HG03095 (cell line): ENCODE results near the gene RBL2.

Experiments
- ATAC-seq: cut with Tn5 transposase; IDR thresholded peaks from one replicate; pipeline ENCODE4 v1.9.1; 2021; ENCODE audit warnings: moderate library complexity; ENCODE audit not compliant: unreplicated experiment

Gene RBL2

DNA sequence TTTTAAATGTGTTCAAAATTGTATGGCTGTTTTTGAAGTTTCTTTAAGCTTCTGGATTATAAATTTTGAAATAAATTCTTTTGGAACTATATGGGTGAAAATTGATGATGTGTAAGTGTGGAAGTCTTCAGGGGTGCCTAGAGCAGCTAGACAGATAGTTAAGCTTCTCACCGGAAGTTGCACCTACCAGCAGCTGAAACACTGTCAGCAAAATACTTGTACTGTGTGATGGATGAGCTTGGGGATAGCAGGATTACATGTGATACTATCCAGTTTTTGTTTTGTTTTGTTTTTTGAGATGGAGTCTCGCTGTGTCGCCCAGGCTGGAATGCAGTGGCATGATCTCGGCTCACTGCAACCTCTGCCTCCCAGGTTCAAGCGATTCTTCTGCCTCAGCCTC is 19.7 kb downstream of the RBL2 start:
- ATAC-seq: no peak

DNA sequence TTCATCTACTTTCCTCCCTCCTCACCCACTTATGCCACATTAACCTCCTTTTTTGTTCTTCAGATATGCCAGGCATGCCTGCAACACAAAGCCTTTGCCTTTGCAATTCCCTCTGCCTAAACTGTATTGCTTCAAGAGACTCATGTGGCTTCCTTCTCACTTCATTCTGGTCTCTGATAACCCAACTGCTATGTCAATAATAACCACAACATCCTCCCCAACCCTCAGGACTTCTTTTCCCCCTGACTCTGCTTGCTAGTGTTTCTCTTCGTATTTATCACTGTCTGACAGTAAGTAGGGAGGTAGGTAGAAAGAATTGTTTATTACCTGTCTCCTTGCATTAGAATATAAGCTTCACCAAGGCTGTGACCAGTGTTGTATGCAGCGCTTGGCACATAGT is 22.4 kb downstream of the RBL2 start:
- no peak for ATAC-seq

DNA sequence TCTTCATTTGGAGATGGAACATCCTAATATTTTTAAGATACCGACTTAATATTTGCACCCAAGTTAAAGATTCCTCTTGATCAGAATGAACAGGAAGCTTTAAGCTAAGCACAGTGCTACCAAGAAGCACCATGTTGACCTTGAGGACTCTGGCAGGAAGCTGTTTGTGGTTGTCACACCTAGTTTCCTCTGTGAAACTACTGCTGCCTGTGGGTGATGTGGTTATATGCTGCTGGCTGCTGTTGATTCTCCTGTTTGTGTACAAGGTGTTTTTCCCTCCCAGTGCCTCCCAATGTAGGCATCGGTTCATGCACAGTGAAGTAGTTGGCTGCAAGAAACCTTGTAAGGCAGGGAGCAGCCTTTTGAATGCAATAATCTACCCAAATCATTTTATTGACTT is 23.4 kb downstream of the RBL2 start:
- peak; percentile 100 for ATAC-seq

DNA sequence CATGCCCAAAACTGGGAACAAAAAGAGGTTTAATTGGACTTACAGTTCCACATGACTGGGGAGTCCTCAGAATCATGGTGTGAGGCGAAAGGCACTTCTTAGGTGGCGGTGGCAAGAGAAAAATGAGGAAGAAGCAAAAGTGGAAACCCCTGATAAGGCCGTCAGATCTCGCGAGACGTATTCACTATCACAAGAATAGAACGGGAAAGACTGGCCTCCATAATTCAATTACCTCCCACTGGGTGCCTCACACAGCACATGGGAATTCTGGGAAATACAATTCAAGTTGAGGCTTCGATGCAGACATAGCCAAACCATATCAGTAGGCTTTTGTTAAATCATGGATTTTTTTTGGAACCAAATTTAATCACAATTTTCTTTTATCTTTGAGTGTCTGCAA is 24.4 kb downstream of the RBL2 start:
- ATAC-seq: no peak

DNA sequence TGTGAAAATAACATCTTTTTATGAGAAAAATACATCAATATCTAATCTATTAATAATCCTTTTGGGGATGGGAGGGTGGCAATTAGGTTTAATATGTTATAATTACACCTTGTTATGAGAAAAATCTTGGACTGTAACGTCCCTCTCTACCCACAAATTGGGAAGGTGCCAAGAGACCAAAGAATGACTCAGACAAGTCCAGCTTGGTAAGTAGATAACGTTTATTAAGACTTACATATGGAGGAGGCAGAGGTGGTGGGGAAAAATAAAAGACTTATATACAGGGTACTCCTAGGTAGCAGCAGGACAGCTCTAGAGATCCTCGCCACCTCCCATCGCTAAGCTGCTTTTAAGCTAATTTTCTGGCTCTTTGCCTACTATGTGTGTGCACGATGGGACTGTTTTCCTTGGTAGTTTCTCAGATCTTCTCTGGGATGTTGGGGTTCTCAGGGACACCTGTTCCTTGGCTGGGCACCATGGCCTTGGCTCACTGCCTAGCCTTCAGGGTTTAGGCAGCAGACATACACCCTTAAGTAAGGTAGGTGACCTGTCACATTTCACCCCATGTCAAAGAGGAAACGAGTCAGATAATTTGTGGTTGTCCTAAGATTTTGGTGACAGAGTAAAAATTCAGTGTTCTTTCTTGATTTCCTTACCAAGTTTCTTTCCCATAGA is 31.5 kb downstream of the RBL2 start:
- ATAC-seq: no peak

DNA sequence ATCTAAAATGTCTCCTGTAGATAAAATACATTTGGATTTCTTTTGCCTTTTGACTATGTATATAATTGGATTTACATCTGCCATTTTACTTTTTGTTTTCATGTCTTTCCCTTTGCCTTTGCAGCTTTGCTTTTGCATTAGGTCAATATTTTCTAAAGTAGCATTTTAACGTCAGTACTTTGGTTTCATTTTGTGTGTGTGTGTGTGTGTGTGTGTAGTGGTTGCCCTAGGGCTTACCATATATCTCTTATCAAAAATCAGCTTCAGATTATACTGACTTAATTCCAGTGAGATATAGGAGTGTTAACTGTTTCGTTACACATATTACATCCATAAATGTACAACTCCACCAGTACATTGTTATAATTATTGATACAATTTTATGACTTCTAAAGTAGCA is 42.6 kb downstream of the RBL2 start:
- ATAC-seq: no peak

DNA sequence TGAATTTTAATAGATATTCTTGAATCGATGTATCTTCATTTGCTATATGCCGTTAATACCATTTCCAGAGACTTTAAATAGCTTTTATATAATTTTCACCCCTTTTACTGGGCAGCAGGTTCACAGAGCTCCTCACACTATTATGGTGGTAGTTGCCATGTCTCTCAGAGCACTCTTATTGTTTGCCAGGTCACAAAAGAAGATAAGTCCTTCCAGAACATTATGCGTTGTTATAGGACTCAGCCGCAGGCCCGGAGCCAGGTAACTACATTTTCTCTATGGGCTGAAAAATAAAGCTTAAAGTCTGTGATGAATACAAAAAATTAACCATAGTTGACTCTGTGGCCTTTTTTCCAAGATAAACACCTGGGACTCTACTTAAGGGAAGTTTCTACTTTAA is 44.7 kb downstream of the RBL2 start:
- ATAC-seq: no peak

DNA sequence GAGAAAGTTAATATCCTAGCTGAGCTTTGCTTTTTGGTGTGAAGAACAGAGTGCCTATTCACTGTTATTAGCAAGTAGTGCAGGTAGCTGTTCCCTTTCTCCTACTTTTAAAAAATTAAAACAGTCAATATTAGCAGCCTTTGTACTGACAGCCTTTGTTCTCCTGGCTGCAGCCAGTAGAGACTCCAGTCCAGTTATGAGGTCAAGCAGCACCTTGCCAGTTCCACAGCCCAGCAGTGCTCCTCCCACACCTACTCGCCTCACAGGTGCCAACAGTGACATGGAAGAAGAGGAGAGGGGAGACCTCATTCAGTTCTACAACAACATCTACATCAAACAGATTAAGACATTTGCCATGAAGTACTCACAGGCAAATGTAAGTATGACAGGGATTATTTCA is 46.1 kb downstream of the RBL2 start:
- no peak for ATAC-seq

DNA sequence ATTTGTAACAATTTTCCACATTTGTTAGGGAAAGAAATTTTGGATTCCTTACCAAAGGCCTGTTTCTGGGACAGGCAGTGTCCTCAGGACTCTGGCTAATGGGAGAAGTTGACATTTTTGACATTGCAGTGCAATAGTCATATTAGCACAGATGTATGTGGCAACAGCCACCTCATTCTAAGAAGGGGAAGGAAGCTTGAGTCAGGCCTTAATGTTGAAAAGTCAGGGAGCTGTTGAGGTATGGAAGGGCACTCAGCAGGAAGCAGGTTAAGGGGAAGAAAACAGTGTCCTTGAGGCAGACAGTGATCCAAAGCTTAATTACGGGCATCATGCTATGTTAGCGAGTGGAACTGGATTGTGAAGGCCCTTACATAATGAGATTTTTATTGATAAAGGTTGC is 47.9 kb downstream of the RBL2 start:
- no peak for ATAC-seq

DNA sequence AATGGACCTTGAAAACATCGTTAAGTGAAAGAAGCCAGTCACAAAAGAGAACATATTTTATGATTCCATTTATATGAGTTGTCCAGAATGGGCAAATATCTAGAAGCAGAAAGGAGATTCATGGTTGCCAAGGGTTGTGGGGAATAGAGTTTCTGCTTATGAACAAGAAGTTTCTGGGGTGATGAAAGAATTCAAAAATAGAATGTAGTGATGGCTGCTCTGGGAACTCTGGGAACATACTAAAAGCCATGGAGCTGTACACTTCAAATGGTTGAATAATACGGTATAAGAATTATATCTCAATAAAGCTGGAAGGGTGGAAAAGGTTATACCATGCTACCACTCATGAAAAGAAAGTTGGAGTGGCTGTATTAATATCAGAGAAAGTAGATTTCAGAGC is 50.3 kb downstream of the RBL2 start:
- ATAC-seq: no peak

DNA sequence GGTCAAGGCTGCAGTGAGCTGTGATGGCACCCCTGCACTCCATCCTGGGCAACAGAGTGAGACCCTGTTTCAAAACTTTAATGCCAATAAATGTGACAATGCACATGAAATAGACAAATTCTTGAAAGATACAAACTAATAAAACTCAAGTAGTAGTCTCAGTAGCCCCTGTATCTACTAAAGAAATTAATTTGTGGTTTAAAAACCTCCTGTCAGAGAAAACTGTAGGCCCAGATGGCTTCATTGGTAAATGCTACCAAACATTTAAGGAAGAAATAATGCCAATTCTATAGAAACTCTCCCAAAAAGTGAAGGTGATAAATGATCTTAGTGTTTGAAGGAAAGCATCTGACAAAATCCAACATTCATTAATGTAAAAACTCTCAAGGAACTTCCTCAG is 52.0 kb downstream of the RBL2 start:
- no peak for ATAC-seq

DNA sequence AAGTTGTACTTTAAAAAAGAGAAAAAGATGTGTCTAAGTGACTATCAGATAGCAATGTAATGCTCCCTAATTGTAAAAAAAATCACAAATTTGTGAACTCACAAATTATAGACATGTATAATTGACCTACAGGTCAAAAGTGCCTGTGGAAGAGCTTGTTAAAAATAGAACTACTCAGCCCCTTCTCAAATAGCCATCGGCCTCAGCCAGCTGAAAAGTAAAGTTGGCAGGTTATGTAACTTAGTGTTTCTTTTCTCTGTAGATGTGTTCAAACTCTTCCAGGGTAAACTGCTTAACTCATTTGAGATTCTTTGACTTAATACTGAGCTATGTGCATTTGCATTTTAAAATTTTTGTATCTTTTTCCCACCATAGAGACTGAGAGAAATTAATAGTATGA is 55.5 kb downstream of the RBL2 start:
- ATAC-seq: no peak

DNA sequence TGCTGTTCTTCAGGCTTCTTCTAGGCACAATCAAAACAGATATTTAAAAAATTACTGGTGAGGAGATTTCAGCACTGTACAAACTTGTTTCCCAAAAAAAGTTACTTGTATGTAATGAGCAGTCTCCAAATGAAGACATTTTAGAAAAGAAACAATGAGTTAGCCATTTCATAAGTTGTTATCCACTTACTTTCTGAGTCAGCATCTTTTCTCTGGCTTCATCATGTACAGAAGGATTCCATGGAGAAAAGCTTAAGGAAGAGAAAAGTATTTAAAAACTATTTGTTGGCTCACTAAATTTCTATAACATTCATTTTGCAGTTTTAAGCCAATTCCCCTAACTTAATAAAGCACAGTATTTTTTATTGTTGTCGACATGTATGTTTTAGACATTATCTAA is 58.2 kb downstream of the RBL2 start:
- no peak for ATAC-seq

DNA sequence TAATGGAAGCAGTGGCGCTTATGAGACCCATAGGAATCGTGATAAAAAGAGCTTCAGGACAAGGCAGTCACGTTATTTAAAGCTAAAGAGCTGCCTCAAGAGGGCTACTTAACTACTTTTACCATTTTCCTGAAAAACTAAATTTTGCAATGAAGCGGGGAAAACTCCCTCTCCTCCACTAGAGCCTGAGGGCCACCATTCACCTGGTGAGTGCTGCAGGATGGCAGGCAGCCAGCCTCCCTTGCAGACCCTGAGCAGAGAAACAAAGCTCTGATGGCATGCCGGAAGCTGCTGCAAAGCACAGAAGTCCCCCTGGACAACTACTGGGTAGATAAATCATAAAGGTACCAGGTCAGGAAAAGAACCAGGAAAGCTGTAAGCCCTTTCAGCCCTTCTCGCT is 60.4 kb downstream of the RBL2 start:
- no peak for ATAC-seq

DNA sequence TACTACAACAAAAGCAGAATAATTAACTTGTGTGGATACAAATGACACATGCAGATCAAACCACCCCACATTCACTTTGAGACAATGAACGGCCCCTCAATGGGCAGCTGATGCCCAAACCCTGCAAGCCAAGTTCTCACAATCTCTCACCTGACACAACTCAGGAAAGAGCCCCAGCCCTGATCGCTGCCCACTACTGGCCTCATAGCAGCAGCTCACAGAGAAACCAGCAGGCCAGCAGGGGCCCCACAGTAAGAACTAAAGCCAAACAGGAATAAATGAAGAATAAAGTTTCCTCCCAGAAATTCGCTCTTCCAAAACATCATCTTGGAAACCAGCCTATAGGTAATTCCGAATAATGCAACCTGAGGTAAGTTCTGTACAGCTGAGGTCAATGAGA is 61.1 kb downstream of the RBL2 start:
- ATAC-seq: no peak

DNA sequence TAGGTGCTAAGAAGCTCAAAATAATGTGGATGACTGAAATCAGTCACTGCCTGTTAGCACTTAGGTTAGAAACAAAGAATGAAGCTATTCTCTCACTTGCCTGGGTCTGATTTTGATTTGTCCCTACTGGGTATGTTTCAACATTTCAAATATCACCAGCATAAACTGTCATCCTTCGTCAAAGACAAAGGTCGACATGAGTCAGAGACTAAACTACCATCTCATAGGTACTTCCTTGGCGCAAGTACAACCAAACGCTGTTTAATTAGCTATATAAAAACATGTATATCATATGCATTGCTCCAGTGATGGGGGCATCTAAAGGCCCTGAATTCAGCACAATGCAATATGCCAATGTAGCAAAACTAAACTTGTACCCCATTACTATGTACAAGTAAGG is 64.7 kb downstream of the RBL2 start:
- ATAC-seq: no peak

DNA sequence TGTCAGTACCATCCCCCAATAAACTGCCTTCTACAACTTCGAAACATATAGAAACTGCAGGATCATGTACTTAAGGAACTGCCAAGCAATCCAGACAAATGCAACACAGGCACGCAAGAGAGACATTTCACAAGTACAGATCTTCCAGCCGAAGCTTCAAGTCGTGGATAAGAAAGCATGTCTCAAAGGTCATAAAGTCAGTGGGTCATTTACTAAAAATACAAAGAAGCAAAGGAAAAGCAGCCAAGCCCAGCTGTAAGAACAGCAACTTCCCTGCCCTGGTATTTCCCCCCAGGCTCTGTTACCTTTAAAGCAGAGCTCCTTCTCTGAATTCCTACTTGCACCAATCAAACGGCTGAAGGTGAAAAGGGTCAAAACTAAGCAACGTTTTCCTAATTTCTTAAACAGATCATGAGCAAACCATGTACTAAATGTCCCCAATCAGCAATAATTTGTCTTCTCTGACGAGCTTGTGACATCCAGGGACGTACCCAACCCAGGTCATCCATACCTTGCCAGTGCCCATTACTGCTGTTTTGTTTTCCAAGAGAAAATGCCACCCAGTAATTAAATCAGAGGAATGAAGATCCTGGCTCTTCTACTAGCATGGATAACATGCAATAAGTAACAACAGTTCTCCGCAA is 67.1 kb downstream of the RBL2 start:
- no peak for ATAC-seq

DNA sequence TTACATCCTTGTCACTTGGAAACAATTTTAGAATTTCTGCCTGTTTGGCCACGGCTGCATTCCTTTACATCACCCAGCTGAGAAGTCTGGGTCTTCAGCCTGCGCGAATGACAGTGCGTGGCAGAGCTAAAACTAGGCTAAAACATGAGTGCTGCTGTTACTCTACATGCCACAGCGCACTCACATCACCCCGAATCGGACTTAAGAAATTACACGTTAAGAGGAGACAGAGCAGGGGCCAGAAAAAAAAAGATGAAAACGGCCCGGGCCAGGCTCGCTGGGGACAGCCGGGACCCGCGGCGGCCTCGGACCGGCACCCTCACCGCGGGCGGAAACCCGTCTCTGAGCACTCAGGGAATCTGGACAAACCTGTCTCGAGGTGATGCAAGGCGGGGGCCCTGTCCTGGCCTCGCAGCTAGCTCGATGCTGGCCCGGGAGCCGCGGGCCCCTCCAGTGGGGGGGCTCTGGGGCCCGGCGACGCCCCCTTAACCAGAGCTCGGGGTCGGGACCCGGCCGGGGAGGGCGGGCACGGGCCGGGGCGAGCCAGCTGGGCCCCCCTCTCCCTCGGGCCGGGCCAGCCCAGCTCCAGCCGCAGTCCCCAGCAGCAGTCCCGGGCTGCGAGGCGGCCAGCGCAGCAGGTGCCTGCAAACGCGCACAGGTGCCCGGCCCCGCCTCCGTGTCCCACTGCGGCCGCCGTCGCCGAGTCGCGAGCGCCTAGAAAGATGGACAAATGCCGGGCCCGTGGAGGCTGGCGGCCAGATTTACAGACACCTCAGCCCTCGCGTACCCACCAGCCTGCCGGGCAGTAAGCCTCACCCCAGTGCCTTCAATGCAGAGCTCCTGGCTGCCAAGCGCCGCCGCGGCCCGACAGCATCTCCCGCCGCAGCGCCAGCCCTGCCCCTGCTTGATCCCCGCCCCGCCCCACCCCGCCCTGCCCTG is 68.3 kb downstream of the RBL2 start, which contains the start of gene AKTIP:
Gene AKTIP (minus strand): TSS at position 879 of the 939 bp plus-strand sequence. CDS start 2,950 bp downstream, outside the sequence.
- ATAC-seq: peak; percentile 28

DNA sequence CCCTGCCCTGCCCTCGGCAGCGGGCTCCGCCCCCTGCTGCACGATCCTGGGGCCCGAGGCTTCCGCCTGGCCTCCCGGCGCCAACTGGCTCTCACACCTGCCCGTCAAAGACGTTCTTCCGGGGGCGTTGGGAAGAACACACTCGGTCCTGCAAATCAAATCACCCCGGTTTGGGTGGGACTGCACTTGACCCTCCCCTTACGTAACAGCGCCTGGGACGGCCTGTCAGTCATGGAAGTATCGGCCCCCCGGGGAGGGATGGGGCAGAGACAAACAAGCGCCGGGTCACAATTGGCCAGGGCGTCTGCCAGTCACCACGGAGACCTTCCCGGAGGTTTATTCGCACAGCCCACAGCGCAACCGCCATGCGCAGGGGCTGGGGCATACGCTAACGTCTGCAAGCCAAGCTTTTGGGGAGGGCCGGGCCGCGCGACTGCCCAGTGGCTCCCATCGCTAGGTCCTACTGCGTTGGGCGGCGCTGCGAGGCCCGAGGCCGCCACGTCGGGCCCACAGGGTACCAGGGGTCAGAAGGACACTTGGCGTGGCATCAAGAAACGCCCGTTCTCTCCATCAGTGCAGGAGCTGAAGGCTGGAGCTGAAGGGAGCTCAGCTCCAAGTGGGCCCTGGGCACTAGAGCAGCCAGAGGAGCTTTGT is 69.1 kb downstream of the RBL2 start:
- peak; percentile 93 for ATAC-seq

DNA sequence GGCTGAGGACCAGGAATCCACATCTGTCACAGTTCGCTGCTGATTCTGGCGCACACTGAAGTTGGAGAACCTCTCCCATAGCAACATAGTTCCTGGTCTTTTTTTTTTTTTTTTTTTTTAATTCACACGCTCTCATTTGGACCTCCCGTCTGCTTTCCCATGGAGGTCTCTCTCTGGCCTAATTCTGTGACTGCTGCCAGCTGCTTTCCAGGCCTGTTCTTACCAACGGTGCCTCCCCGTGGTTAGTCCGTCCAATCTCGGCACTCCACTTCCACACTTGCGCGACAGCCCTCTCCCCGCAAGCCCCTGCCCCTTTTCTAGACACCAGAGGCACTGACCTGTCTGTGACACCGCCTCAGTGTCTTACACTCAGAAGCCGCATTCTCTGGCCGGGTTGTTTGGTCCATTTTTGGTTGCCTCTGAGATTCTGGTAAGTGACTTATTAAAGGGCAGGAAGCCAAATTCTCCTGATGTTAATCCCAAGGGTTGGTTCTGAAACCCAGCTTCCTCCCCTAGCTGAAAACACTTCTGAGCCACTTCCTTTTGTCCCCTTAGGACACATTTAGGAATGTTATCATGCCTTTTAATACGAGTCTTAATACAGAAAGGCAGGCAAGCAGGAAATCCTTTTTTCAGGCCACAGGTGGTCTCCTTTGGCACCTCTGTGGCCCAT is 69.9 kb downstream of the RBL2 start:
- ATAC-seq: no peak

DNA sequence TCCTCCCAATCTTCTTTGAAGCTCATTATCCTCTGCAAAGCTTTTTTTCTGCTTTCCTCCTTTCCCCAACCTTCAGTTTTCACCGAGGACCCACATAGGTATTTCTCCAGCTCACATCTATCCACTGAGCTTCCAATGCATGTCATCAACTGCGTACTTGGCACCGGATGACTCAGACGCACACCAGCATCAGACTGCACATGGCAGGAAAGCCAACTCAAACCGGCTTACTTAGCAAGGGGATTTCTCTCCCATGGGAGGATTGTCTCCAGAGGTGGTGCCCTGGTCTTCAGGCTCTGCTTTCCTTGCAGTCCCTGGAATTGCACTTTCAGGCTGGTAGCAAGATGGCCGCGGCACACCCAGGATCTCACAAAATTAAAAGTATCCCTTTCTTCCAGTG is 70.4 kb downstream of the RBL2 start:
- ATAC-seq: no peak
